Measurements from ENCODE around the gene OR52W1. TPM values are rescaled to one million over a fixed set of nuclear protein-coding genes. Genes with fewer than 3 reads are reported as not detected.

OR52W1 gene
- total and polyA plus RNA-seq, 10 of the 15 experiments (the other 5 are each of a cell fraction or from before 2014, with no cell fraction given): not detected

GRCh38 chr11:6156628-6157359, 42.2 kb upstream of the OR52W1 start:
- FAIRE-seq: no peak
- Histone ChIP-seq H3K27ac (ENCODE audit: control insufficient read depth, insufficient read depth) (no peak overlapping the region), H3K4me2 (ENCODE audit: control insufficient read depth, insufficient read depth) (no peak overlapping the region), H3K4me1 (ENCODE audit: control insufficient read depth, insufficient read depth, low read length) (no peaks in the 10 kb centered on the region), H3K36me3 (ENCODE audit: control insufficient read depth in 2 of 2, insufficient read depth in 2 of 2, low read length in 1 of 2) (no peaks in the 10 kb centered on the region), H3K4me3 (no peak overlapping the region), H3K9me3 (replicated peaks; ENCODE audit: control insufficient read depth, insufficient read depth, low read length) (no peaks in the 10 kb centered on the region), H3K79me2 (ENCODE audit: control insufficient read depth, insufficient read depth, low read length) (no peaks in the 10 kb centered on the region), H3K27me3 (replicated peaks in 1 of 2; ENCODE audit: control insufficient read depth in 2 of 2, insufficient read depth in 2 of 2, low read length in 1 of 2) (no peaks in the 10 kb centered on the region), H4K20me1 (ENCODE audit: control insufficient read depth, insufficient read depth) (no peaks in the 10 kb centered on the region), H3K9ac (ENCODE audit: control insufficient read depth, insufficient read depth, low read length) (no peak overlapping the region), H2AFZ (ENCODE audit: control insufficient read depth, low read depth, low read length) (no peak overlapping the region)
- ChIA-PET POLR2A (no interaction called here), CTCF (no interaction called here), SMC1A (ENCODE audit: uncharacterized antibody, unreplicated experiment) (interaction anchor here (0.8 to 1.5 kb wide), 4 partner anchors 10 to 95 kb away, joined by 3 to 4 read pairs (median 3); no protein-coding TSS in a partner anchor), RAD21 (ENCODE audit: unreplicated experiment) (no interaction called here)
- no peak for DNase-seq (ENCODE audit: low read depth, low spot score)
- in situ Hi-C loops (cut with MboI): no loop called here
- no peak for TF ChIP-seq E2F4 (IDR thresholded peaks at IDR 0.05; ENCODE audit: low read depth, low read length)
- TF ChIP-seq RFX5 (IDR thresholded peaks at IDR 0.05; ENCODE audit: low read depth, low read length): no peak
- TF ChIP-seq KLF5 (IDR thresholded peaks at IDR 0.05; ENCODE audit: partially characterized antibody): no peak
- no peak for TF ChIP-seq SREBF1 (IDR thresholded peaks at IDR 0.05; ENCODE audit: low read length)
- no peak for TF ChIP-seq ESRRA (IDR thresholded peaks at IDR 0.05; ENCODE audit: low read length)
- no peak for TF ChIP-seq RELB (IDR thresholded peaks at IDR 0.05; ENCODE audit: low read depth)
- TF ChIP-seq CEBPB (IDR thresholded peaks at IDR 0.05; ENCODE audit: borderline replicate concordance in 1 of 2, low read depth in 2 of 2, low read length in 2 of 2): no peak
- TF ChIP-seq IKZF2 (IDR thresholded peaks at IDR 0.05): no peak
- TF ChIP-seq ZNF207 (IDR thresholded peaks at IDR 0.05; ENCODE audit: borderline replicate concordance): no peak
- TF ChIP-seq ZZZ3 (IDR thresholded peaks at IDR 0.05; ENCODE audit: control insufficient read depth, insufficient read length, low read depth): no peak
- TF ChIP-seq PKNOX1 (IDR thresholded peaks at IDR 0.05): no peak
- no peak for TF ChIP-seq GATAD2B (conservative IDR thresholded peaks at IDR 0.05; ENCODE audit: low read depth)
- BruUV-seq (replicated peaks): no TSS peak
- WGBS (ENCODE audit: insufficient coverage, insufficient replicate concordance, low lambda C conversion rate, missing lambda C conversion rate): 25% methylated on average over 7 of the region's 7 CpGs
- ATAC-seq: no peak
- intact Hi-C loops (cut with micrococcal nuclease; ENCODE audit: unreplicated experiment): no loop called here

Measured in GM12878 (cell line).